CD4-positive, alpha-beta T cell treated with Interleukin-15 for 4 hours (primary cell): ENCODE data around the gene SLC5A11.

Experiments used
- DNase-seq: peaks from one replicate; pipeline ENCODE4 v3.0.0-alpha.2; 2020; ENCODE audit warnings: low spot score

SLC5A11 gene

DNA sequence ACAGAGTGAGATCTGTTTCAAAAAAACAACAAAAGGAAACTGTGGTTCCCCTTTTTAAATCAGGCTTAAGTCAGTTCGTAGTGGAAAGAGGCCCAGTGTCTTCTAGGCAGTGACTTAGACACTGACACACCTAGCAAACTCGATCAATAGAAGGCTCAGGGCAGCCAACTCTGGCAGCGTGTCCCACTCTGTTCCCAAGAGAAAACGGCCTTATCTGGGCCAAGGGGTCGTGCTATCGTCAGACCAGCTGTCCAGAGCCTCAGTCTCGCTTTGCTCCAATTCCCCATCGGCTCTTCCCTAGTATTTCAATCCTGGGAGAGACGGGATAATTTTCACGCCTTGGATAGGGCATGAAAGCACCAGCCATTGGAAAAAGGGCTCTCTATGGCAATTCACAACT is 72.9 kb downstream of the SLC5A11 start:
- no peak for DNase-seq

DNA sequence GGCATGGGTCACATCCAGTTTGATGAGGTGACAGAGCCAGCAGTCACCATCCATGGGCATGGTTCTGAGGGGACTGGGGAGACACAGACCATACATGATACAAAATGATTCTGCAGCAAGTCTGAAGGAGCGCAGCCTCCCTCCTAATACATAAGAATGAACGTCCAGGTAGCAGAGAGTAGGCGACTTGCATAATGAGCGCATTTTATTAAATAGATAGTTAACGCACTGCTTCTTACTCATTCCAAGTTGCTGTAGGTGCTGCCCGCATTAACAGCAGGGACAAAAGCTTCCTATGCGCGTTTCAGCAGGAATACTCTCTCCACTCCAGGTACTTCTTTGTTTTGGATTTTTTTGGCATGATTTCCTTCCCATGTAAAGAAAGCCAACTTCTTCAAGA is 73.8 kb downstream of the SLC5A11 start:
- DNase-seq: no peak

DNA sequence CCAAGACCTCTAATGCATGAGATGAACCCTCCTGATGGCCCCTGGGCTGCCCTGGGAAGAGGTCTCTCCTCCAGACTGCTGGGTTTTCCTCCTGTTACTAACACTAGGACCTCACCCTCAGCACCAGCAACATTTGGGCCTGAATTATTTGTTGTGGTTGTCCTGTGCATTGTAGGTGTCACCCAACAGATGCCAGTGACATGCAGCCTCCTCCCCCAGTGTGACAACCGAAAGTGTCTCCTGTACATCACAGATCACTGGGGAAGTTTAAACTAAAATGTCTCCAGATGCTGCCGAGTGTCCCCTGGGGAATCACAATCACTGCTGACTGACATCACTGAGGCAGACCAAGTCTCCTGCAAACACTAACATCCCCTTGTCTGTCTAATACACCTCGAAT is 74.8 kb downstream of the SLC5A11 start:
- DNase-seq: no peak

DNA sequence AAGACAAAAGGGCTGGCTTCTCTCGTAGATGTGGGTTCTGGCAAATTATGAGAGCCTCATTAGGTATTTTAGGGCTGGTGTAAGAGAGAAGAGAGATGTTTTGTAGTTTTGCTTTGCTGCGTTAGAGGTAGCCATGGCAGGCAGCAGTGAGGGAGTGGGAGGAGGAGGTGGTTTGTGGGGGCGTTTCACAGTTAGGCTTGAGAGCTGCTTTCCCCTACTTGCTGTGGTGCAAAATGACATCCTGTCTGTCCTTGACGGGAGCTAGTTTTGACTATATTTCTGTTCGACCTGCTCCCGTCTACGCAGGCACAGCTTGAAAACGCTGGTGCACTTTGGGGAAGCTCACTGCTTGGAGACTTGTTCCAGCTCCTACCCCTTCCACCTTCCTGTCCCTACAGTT is 75.5 kb downstream of the SLC5A11 start:
- no peak for DNase-seq

DNA sequence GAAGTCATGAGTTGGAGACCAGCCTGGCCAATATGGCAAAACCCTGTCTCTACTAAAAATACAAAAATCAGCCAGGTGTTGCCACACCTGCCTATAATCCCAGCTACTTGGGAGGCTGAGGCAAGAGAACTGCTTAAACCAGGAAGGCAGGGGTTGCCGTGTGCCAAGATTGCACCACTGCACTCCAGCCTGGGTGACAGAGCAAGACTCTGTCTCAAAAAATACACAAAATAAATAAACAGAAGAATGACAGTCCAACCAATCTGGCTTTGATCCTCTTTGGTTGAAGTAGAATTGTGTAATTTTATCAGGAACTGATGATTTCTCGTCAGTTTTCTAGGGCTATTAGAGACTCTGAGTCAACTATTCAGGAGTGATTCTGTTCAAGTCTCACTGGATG is 79.4 kb downstream of the SLC5A11 start:
- no peak for DNase-seq

DNA sequence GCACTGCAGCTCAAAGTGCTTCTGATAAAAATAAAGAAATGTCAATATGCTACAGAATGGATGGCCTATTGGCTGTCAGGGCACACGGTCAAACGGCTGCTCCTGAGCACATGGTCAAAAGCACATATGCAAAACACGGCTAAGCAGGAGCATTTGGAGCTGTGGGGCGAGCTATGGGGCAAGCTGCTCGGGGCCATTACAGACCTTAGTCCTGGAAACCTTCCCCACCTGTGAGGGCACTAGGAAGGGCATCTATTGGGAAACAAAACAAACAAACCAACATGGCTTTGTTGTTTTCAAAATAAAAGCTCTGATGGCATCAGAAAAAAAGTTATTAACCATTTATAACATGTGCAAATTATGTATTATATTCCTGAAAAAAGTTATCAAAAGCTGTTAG is 83.6 kb downstream of the SLC5A11 start:
- no peak for DNase-seq

DNA sequence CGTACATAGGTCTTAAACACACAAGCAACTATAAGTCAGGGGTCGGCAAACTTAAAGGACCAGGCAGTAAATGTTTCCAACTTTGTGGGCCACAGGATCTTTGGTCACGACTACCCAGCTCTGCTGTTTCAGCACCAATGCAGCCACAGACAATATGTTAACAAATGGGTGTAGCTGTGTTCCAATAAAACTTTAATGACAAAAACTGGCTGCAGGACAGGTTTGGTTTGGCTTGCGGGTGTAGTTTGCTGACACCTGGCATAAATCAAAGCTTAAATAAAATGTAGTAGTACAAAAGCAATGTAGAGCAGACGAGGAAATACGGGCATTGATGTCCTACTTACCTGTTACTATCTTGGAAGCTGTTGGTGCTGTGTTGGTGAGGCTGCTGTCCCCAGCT is 84.7 kb downstream of the SLC5A11 start:
- DNase-seq: no peak

DNA sequence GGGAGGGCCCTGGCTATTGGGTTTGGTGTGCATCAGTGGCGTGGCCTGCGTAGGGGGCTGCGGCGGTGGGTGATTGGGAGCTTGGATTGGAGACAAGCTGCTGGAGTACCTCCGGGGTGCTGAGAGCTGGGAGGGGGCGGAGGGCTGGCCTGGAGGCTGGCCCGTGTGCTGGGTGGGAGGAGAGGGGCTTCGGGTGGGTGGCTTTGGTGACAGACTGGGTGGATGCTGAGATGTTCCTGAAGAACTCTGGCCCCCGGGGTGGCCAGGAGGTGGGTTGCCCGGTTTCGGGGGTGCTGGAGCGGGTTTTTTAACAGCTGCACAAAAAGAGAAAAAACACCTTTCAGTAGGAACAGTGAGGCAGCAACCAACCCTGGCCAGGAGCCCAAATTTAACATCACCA is 85.3 kb downstream of the SLC5A11 start:
- DNase-seq: no peak

DNA sequence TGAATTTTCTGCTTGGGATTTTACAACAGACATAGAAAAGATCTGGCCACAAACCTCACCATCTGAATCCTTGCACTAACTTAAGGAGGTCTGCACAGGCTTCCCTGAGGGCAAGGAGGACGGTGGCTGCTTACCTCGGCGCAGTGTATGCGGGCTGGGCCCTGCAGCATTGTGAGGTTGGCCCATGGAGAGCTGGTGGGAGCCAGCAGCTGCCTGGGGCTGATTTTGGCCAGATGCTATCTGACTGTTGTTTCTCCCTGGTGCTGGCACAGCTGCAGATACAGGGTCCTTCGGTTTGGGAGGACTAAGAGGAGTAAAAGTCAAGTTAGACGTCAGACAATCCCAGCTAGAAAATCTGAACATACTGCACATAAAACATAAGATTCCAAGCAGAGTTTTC is 89.6 kb downstream of the SLC5A11 start:
- no peak for DNase-seq

DNA sequence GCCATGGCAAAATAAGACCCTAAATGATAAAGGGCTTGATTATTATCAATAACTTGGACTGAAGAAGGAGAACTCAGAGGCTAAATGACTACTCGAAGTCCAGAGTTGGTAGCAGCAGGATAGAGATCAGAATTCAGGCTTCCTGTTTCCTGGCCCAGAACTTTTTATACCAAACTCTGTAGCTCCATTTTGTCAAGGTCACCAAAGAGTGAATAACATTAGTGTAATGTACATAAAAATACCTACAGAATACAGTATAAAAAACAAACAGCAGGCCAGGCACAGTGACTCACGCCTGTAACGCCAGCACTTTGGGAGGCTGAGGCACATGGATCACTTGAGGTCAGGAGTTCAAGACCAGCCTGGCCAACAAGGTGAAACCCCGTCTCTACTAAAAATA is 90.4 kb downstream of the SLC5A11 start:
- no peak for DNase-seq

DNA sequence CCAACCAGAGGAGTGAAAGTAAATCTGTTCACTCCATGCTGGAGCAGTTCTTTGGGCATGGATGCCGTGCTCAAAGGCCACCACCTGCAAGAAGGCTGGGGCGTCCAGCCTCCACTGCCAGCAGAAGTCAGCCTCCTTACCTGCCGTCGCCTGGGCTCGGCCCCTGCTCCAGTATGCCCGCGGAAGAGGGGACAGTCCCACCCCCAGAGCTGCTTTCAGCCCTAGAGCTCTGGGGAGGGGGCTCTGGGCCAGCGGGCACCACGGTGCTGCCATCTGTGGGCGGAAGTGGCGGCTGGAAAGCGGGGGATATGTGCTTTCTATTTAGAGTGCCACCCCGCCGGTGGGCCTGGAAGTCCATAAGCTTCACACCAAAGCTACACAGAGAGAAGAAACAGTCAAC is 93.5 kb downstream of the SLC5A11 start:
- DNase-seq: no peak

DNA sequence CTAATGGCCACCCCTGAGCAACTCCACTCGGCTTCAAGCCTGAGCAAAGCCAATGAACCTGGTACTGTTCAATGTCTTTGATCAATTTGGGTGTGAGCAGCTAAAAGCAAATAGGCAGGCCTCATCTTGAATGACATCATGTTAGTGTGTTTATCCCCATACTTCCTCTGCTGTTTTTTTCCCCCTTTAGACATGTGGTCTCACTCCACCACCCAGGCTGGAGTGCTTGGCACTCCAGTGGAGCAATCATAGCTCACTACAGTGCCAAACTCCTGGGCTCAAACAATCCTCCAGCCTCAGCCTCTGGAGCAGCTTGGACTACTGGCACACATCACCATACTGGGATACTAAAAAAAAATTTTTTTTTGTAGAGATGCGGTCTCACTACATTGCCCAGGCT is 94.0 kb downstream of the SLC5A11 start:
- DNase-seq: no peak

DNA sequence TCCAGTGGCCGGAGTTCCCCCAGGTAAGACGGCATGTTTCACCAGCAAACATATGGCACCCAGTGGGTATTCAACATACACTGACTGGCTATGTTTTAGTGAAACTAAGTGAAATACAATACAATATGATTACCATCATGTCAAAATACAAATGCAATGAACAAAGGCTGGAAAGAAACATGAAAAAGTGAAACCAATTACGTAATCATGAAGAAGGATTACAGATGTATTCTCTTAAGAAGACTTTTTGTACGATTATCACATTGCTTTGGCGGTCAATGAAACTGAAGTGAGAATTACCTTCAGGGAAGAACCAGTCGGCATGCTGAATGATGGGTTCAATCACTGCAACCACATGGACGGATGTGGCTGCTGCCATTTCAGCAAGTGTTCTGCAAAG is 97.7 kb downstream of the SLC5A11 start:
- no peak for DNase-seq

DNA sequence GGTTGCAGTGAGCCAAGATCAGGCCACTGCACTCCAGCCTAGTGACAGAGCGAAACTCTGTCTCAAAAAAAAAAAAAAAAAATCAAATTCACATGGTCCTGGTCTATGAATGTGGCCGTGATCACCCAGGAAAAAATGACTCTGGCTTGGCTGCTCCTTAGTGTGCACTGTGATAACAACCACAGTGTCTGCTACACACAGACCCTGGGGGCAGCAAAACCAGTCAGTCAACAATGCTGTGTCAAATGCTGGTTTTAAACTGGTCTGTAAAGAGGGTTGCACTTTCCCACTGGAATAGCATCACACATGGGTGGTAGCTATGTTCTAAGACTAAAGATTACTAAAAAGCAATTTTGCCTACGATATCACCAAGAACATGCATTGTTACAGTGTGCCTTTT is 98.4 kb downstream of the SLC5A11 start:
- DNase-seq: no peak

DNA sequence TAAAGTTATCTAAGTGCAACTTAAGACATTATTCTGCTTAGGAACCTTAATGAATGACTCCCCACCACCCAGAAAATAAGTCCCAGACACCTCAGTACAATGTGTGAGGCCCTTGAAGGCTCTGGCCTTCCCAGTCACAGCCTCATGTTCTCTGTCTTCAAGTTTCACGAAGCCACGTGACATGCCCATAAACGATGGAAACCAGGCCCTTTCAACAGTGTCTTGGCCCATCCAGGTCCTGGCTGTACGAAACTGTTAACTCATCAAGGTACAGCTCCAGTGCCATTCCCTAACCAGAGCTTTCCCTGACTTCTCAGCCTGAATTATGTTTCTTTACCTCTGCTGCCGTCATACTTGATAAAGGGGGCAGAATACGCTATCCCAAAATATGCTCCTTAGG is 100.4 kb downstream of the SLC5A11 start:
- no peak for DNase-seq

DNA sequence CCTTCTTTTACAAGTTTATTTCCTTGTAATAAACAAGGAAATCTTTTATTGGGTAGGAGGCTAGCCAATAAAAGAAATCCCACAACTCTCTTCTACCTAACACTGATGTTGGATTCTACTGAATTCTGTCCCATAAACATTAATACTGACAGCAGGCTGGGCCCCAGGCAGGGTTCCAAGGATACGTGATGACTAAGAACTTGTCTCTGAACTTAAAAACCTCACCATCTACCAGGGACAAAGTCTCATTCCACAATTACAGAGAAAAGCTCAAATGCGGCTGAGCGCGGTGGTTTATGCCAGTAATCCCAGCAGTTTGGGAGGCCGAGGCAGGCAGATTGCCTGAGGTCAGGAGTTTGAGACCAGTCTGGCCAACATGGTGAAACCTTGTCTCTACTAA is 104.5 kb downstream of the SLC5A11 start:
- DNase-seq: no peak

DNA sequence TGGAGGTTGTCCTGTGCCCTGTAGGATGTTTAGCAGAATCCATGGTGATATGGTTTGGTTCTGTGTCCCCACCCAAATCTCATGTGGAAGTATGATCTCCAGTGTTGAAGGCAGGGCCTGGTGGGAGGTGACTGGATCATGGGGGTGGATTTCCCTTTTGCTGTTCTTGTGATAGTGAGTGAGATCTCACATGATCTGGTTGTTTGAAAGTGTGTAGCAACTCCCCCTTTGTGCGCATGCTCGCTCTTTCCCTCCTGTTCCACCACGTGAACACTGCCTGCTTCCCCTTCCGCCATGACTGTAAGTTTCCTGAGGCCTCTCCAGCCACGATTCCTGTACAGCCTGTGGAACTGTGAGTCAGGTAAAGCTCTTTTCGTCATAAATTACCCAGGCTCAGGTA is 107.5 kb downstream of the SLC5A11 start:
- no peak for DNase-seq

DNA sequence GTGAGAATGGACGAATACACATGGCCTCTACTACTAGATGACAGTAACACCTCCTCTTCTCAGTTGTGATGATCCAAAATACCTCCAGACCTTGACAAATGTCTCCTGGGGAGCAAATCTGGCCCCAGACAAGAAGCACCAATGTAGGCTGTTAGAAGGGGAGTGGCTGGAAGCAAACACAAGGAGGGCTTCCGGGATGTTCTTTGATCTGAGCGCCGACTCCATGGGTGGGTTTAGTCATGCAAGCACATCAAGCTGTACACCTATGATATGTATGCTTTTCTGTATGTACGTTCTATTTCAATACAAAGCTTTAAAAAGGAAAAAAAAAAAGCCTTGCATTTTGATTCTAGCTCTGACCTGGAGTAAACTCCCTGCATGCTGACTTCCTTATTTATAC is 108.0 kb downstream of the SLC5A11 start:
- no peak for DNase-seq

DNA sequence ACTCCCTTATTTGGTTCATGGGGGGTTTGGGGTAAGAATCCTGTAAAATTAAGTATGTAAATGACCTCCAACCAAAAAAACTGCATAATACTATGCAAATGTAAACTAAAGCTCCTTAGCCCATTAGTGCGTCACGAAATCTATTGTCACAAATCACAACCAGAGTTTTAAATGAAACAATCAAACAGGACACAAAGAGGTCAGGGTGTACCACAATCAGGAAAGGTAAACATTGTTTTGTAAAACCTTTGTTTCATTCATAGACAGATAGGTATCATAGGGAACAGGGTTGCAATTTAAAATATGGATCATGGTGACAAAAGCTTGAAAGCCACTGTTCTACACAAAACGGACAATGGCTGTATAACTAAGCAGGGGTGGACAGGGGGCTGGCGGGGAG is 108.4 kb downstream of the SLC5A11 start:
- no peak for DNase-seq

DNA sequence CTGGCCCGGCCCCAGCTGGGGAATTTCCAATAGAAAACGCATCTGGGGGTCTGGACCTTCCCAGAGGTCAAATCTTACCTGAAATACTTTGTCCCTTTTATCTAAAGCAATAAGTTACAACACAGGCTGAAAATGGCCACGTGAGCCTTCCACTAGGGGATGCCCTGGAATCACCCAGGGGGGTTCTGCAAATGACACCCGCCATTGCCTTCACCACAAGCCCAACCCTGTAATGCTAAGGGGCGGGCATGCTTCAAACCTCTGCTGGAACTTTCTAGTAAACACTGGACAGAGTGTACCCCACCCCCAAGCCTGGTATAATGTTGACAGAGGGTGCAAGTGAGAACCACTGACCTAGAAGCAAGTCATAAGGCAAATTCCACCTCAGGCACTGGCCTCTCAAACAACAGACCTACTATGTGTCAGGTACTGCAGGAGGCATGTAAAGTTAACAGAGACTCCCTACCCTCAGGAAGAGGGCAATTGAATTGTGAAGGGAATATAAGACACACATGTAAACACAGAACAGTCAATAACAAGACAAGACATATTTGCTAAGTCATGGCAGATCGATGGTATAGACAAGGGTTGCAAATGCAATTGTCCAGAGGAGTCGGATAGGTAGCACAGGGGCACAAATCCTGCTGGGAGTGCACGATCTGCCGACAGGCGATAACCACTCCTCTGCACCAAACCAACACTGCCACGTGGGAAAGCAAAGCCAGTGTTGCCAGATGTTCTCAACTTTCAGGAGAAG is 110.4 kb downstream of the SLC5A11 start:
- no peak for DNase-seq

DNA sequence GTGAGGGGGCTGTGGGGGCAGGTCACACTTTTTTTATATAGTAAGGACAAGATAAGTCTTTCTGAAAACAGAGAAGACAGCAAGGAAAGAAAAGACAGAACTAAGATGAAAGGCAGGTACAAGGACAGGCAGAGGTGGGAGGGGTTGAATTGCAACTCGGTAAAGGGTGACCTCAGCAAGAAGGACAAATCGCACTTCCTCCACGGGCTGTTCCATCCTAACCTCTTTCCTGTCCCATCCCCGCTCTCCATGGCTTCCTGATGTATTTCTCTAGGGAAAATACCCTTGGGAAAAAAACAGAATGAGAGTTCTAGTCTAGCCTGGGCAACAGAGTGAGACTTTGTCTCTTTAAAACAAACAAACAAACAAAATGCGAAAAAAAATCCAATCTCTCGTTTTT is 112.1 kb downstream of the SLC5A11 start:
- no peak for DNase-seq
